ENCODE measurements around the gene CAMLG. TPM values are rescaled to one million over a fixed set of nuclear protein-coding genes. Genes with fewer than 3 reads are reported as not detected.
"Not testable (repeated sequence)": the region's sequence is repeated elsewhere in the genome, so short reads cannot be mapped to it uniquely, and the experiment has no call there.

Gene CAMLG
- total RNA-seq, 1 experiment from 2014 or later = 38.8 TPM

DNA sequence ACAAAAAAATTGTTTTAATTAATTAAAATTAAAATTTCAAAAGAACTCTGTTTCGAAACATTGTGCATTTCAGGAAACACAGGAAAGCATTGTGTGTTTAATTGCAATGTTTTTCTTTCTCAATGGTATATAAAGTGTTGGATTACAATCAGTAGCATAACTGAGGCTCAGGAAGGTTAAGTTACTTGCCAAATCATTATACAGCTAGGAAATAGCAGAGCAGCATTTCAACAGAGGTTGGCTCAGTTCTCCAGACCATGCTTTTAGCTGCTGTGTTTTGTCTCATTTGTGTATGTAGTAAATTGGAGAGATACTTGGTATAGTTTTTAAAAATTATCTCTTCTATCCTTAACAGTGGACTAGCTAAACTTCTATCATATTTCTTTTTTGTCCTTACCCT lies 30.0 kb upstream of the CAMLG start:
- no peak for DNase-seq (ENCODE audit: low spot score)
- TF ChIP-seq, protein P1, sequence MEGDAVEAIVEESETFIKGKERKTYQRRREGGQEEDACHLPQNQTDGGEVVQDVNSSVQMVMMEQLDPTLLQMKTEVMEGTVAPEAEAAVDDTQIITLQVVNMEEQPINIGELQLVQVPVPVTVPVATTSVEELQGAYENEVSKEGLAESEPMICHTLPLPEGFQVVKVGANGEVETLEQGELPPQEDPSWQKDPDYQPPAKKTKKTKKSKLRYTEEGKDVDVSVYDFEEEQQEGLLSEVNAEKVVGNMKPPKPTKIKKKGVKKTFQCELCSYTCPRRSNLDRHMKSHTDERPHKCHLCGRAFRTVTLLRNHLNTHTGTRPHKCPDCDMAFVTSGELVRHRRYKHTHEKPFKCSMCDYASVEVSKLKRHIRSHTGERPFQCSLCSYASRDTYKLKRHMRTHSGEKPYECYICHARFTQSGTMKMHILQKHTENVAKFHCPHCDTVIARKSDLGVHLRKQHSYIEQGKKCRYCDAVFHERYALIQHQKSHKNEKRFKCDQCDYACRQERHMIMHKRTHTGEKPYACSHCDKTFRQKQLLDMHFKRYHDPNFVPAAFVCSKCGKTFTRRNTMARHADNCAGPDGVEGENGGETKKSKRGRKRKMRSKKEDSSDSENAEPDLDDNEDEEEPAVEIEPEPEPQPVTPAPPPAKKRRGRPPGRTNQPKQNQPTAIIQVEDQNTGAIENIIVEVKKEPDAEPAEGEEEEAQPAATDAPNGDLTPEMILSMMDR (conservative IDR thresholded peaks at IDR 0.05; ENCODE audit: low read depth, low read length) = no peak
- no peak for TF ChIP-seq EZH2 (IDR thresholded peaks at IDR 0.05; ENCODE audit: borderline replicate concordance, low read depth, low read length, poor library complexity, severe bottlenecking)
- no peak overlapping the region for H3K4me3 ChIP-seq (ENCODE audit: low read depth, low read length, poor library complexity, severe bottlenecking)
- CTCF ChIA-PET = no interaction called here
- no peaks in the 10 kb centered on the region for H3K4me1 ChIP-seq (ENCODE audit: insufficient read depth, low read length, poor library complexity, severe bottlenecking)
- POLR2A ChIA-PET (ENCODE audit: low non-redundant PET) = no interaction called here
- no peaks in the 10 kb centered on the region for H3K27me3 ChIP-seq (replicated peaks; ENCODE audit: insufficient read depth, low read depth, low read length, poor library complexity)
- no TSS peak for BruUV-seq (replicated peaks)
- H3K27ac ChIP-seq (ENCODE audit: low read depth, low read length, poor library complexity, severe bottlenecking) = no peak overlapping the region
- H3K9me3 ChIP-seq (ENCODE audit: low read depth, low read length, poor library complexity, severe bottlenecking) = no peaks in the 10 kb centered on the region
- H3K36me3 ChIP-seq (ENCODE audit: insufficient read depth, low read length, poor library complexity, severe bottlenecking) = peaks cover 37% of the 10 kb centered on the region
- intact Hi-C loops (cut with micrococcal nuclease; ENCODE audit: unreplicated experiment) = no loop called here

DNA sequence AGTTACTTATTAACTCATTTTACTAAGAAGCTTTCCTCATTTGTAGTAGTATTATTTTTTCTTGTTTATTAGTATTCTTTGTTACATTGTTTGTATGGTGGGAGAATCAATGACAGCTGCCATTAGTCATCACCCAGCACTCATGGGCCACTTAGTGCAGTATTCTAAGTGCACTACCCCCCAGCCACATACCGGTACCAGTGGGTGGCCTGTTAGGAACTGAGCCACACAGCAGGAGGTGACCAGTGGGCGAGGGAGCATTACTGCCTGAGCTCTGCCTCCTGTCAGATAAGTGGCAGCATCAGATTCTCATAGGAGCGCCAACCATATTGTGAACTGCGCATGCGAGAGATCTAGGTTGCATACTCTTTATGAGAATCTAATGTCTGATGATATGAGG lies 24.2 kb upstream of the CAMLG start:
- intact Hi-C loops (cut with micrococcal nuclease; ENCODE audit: unreplicated experiment) = no loop called here
- Histone ChIP-seq H3K4me3 (ENCODE audit: low read depth, low read length, poor library complexity, severe bottlenecking) (no peak overlapping the region), H3K4me1 (ENCODE audit: insufficient read depth, low read length, poor library complexity, severe bottlenecking) (no peaks in the 10 kb centered on the region), H3K9me3 (ENCODE audit: low read depth, low read length, poor library complexity, severe bottlenecking) (no peaks in the 10 kb centered on the region), H3K36me3 (ENCODE audit: insufficient read depth, low read length, poor library complexity, severe bottlenecking) (peaks cover 27% of the 10 kb centered on the region), H3K27ac (ENCODE audit: low read depth, low read length, poor library complexity, severe bottlenecking) (no peak overlapping the region), H3K27me3 (replicated peaks; ENCODE audit: insufficient read depth, low read depth, low read length, poor library complexity) (no peaks in the 10 kb centered on the region)
- DNase-seq (ENCODE audit: low spot score) = peak; percentile 84
- BruUV-seq (replicated peaks) = no TSS peak
- ChIA-PET POLR2A (ENCODE audit: low non-redundant PET) (no interaction called here), CTCF (no interaction called here)
- no peak for TF ChIP-seq EZH2 (IDR thresholded peaks at IDR 0.05; ENCODE audit: borderline replicate concordance, low read depth, low read length, poor library complexity, severe bottlenecking)
- TF ChIP-seq, protein P1 (conservative IDR thresholded peaks at IDR 0.05; ENCODE audit: low read depth, low read length) = no peak

DNA sequence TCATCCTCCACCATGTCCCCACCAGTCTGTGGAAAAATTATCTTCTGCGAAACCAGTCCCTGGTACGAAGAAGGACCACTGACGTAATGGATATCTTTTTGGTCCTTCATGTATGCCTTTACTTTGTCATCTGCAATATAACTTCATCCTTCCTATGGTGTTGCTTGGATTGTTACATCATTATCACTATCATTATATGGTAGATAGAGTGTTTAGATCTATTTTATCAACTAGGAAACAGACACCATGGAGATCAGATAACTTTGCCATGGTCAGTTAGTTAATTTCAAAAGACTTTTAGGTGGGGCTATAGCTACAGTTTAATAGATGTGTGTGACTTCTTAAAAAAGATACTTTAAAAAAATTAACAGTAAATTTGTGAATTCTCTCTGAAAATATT lies 23.8 kb upstream of the CAMLG start:
- no TSS peak for BruUV-seq (replicated peaks)
- POLR2A ChIA-PET (ENCODE audit: low non-redundant PET) = no interaction called here
- H3K27ac ChIP-seq (ENCODE audit: low read depth, low read length, poor library complexity, severe bottlenecking) = no peak overlapping the region
- no peak for TF ChIP-seq EZH2 (IDR thresholded peaks at IDR 0.05; ENCODE audit: borderline replicate concordance, low read depth, low read length, poor library complexity, severe bottlenecking)
- TF ChIP-seq, protein P1 (conservative IDR thresholded peaks at IDR 0.05; ENCODE audit: low read depth, low read length) = no peak
- CTCF ChIA-PET = no interaction called here
- H3K9me3 ChIP-seq (ENCODE audit: low read depth, low read length, poor library complexity, severe bottlenecking) = no peaks in the 10 kb centered on the region
- no peaks in the 10 kb centered on the region for H3K4me1 ChIP-seq (ENCODE audit: insufficient read depth, low read length, poor library complexity, severe bottlenecking)
- no peaks in the 10 kb centered on the region for H3K27me3 ChIP-seq (replicated peaks; ENCODE audit: insufficient read depth, low read depth, low read length, poor library complexity)
- DNase-seq (ENCODE audit: low spot score) = no peak
- intact Hi-C loops (cut with micrococcal nuclease; ENCODE audit: unreplicated experiment) = no loop called here
- H3K36me3 ChIP-seq (ENCODE audit: insufficient read depth, low read length, poor library complexity, severe bottlenecking) = peaks cover 27% of the 10 kb centered on the region
- H3K4me3 ChIP-seq (ENCODE audit: low read depth, low read length, poor library complexity, severe bottlenecking) = no peak overlapping the region

DNA sequence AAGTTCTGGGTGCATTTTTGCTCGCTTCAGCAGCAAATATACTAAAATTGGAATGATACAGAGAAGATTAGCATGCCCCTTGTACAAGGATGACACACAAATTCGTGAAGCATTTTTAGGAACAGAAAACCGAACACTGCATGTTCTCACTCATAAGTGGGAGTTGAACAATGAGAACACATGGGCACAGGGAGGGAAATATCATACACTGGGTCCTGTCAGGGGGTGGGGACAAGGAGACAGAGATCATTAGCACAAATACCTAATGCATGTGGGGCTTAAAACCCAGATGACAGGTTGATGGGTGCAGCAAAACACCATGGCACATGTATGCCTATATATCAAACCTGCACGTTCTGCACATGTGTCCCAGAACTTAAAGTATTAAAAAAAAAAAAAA lies 22.9 kb upstream of the CAMLG start:
- DNase-seq (ENCODE audit: low spot score); CTCF ChIA-PET; BruUV-seq (replicated peaks); POLR2A ChIA-PET (ENCODE audit: low non-redundant PET); H3K27ac ChIP-seq (ENCODE audit: low read depth, low read length, poor library complexity, severe bottlenecking); H3K9me3 ChIP-seq (ENCODE audit: low read depth, low read length, poor library complexity, severe bottlenecking); H3K4me3 ChIP-seq (ENCODE audit: low read depth, low read length, poor library complexity, severe bottlenecking); H3K4me1 ChIP-seq (ENCODE audit: insufficient read depth, low read length, poor library complexity, severe bottlenecking); H3K27me3 ChIP-seq (replicated peaks; ENCODE audit: insufficient read depth, low read depth, low read length, poor library complexity); intact Hi-C loops (cut with micrococcal nuclease; ENCODE audit: unreplicated experiment): not testable (repeated sequence)
- peaks cover 25% of the 10 kb centered on the region for H3K36me3 ChIP-seq (ENCODE audit: insufficient read depth, low read length, poor library complexity, severe bottlenecking)

All from A673 (cell line).